A673 (cell line): ENCODE data around the gene CDK19. TPM values are rescaled to one million over a fixed set of nuclear protein-coding genes. Genes with fewer than 3 reads are reported as not detected.

Experiments
- BruUV-seq: library from RNA; stranded (reverse); fragments of 400-500 nt; replicated peaks from 2 replicates; lab custom pipeline; 2021; lab: Mats Ljungman, UMichigan
- CTCF ChIA-PET: fragments of 300-600 bp; sonication (Branson Sonifier 250); formaldehyde crosslinking; loops from one replicate; lab custom pipeline; 2022; ENCODE audit warnings: antibody characterized with exemption; lab: Charles Lee
- POLR2A ChIA-PET: fragments of 300-600 bp; sonication (Branson Sonifier 250); formaldehyde crosslinking; loops from one replicate; lab custom pipeline; 2022; ENCODE audit warnings: antibody characterized with exemption; ENCODE audit not compliant: low non-redundant PET; lab: Charles Lee
- DNase-seq: peaks from one replicate; pipeline ENCODE4 v3.0.0-alpha.2; 2015; ENCODE audit warnings: low spot score
- H3K27ac ChIP-seq: fragments of 200-600 bp; sonication (generic); 2 replicates; pipeline ENCODE4 v1.5.1; 2016; ENCODE audit warnings: mixed run types, low read depth, mild to moderate bottlenecking, mixed read lengths, antibody characterized with exemption, low read length; ENCODE audit not compliant: poor library complexity, severe bottlenecking
- H3K27me3 ChIP-seq: fragments of 200-600 bp; sonication (generic); replicated peaks from 2 replicates; pipeline ENCODE4 v1.6.1; 2017; ENCODE audit warnings: mixed run types, low read depth, mild to moderate bottlenecking, mixed read lengths, antibody characterized with exemption, low read length; ENCODE audit not compliant: insufficient read depth, poor library complexity
- H3K36me3 ChIP-seq: fragments of 200-600 bp; sonication (generic); 2 replicates; pipeline ENCODE4 v1.6.1; 2016; ENCODE audit warnings: mixed run types, mild to moderate bottlenecking, mixed read lengths, antibody characterized with exemption, low read length; ENCODE audit not compliant: insufficient read depth, poor library complexity, severe bottlenecking
- H3K4me1 ChIP-seq: fragments of 200-600 bp; sonication (generic); 2 replicates; pipeline ENCODE4 v1.6.1; 2017; ENCODE audit warnings: mixed run types, mild to moderate bottlenecking, mixed read lengths, antibody characterized with exemption, low read length; ENCODE audit not compliant: insufficient read depth, poor library complexity, severe bottlenecking
- H3K4me3 ChIP-seq: fragments of 200-600 bp; sonication (generic); 2 replicates; pipeline ENCODE4 v1.5.1; 2016; ENCODE audit warnings: low read depth, mixed run types, mild to moderate bottlenecking, mixed read lengths, low read length; ENCODE audit not compliant: poor library complexity, severe bottlenecking
- H3K9me3 ChIP-seq: fragments of 200-600 bp; sonication (generic); 2 replicates; pipeline ENCODE4 v1.6.1; 2016; ENCODE audit warnings: mixed run types, low read depth, mild to moderate bottlenecking, mixed read lengths, antibody characterized with exemption, low read length; ENCODE audit not compliant: poor library complexity, severe bottlenecking
- CTCF ChIP-seq: fragments of 300-800, 200-600 bp; sonication (generic); conservative IDR thresholded peaks from 2 replicates; pipeline ENCODE4 v1.5.1; 2017; ENCODE audit warnings: low read depth, mild to moderate bottlenecking, antibody characterized with exemption, low read length, moderate library complexity, mixed read lengths
- EZH2 ChIP-seq: fragments of 200-600 bp; sonication (generic); IDR thresholded peaks from 2 replicates; pipeline ENCODE4 v1.6.1; 2017; ENCODE audit warnings: borderline replicate concordance, low read depth, mild to moderate bottlenecking, mixed read lengths, antibody characterized with exemption, low read length; ENCODE audit not compliant: poor library complexity, severe bottlenecking
- intact Hi-C: fragments of 100-400 bp; cut with micrococcal nuclease; formaldehyde crosslinking; loops from one replicate; pipeline ENCODE4 v1.10.0; 2022; ENCODE audit not compliant: unreplicated experiment
- total RNA-seq: library from RNA; stranded (reverse); gene quantifications from 2 replicates; pipeline ENCODE4 v1.2.3, GENCODE V29; 2021

Gene CDK19
- total RNA-seq, 1 experiment from 2014 or later: 23.7 TPM

- Histone ChIP-seq H3K36me3 (no peaks in the 10 kb centered on the region), H3K27me3 (no peaks in the 10 kb centered on the region), H3K9me3 (no peaks in the 10 kb centered on the region), H3K4me3 (no peak overlapping the region), H3K4me1 (no peaks in the 10 kb centered on the region), H3K27ac (no peak overlapping the region)
- DNase-seq: peak; percentile 87
- intact Hi-C loops: loop anchor here (1.0 to 5.0 kb wide), 4 partner anchors 155 to 317 kb away; no protein-coding TSS in a partner anchor
- TF ChIP-seq CTCF (peak; percentile 77), EZH2 (no peak)
- ChIA-PET CTCF (interaction anchor here (0.6 to 1.7 kb wide), 8 partner anchors 8 to 346 kb away, joined by 3 to 6 read pairs (median 3); partner anchors contain the start of genes CDK19 and GTF3C6), POLR2A (no interaction called here)
- no TSS peak for BruUV-seq
Measured at GRCh38 chr6:110682460-110682853, 132.8 kb downstream of the CDK19 start.

- no TSS peak for BruUV-seq
- Histone ChIP-seq H3K36me3 (no peaks in the 10 kb centered on the region), H3K9me3 (no peaks in the 10 kb centered on the region), H3K4me3 (no peak overlapping the region), H3K4me1 (no peaks in the 10 kb centered on the region), H3K27ac (no peak overlapping the region), H3K27me3 (no peaks in the 10 kb centered on the region)
- intact Hi-C loops: loop anchor here (1.0 to 5.0 kb wide), 4 partner anchors 154 to 318 kb away; no protein-coding TSS in a partner anchor
- ChIA-PET CTCF (interaction anchor here (0.7 to 1.7 kb wide), 7 partner anchors 7 to 347 kb away, joined by 3 to 6 read pairs (median 3); partner anchors contain the start of genes CDK19 and GTF3C6), POLR2A (no interaction called here)
- DNase-seq: no peak
- no peak for TF ChIP-seq EZH2
- no peak for TF ChIP-seq CTCF
Measured at GRCh38 chr6:110681543-110682459, 133.5 kb downstream of the CDK19 start.

GRCh38 chr6:110676396-110676795 is 138.9 kb downstream of the CDK19 start:
- H3K4me1 ChIP-seq: peaks cover 4% of the 10 kb centered on the region
- intact Hi-C loops: no loop called here
- ChIA-PET CTCF (no interaction called here), POLR2A (no interaction called here)
- no peak for DNase-seq
- no TSS peak for BruUV-seq
- H3K4me3 ChIP-seq: no peak overlapping the region
- no peak for TF ChIP-seq EZH2
- TF ChIP-seq CTCF: no peak
- no peaks in the 10 kb centered on the region for H3K36me3 ChIP-seq
- H3K27ac ChIP-seq: no peak overlapping the region
- no peaks in the 10 kb centered on the region for H3K9me3 ChIP-seq
- no peaks in the 10 kb centered on the region for H3K27me3 ChIP-seq
